Panc1 (cell line): ENCODE results near the gene PGD. TPM values are rescaled to one million over a fixed set of nuclear protein-coding genes. Genes with fewer than 3 reads are reported as not detected.

ENCODE experiments used
- ATAC-seq: fragments of 200-7000 bp; cut with Tn5 transposase; 2 replicates; pipeline ENCODE4 v1.9.1; 2020; ENCODE audit warnings: mild to moderate bottlenecking, moderate library complexity
- BruUV-seq: library from RNA; stranded (reverse); fragments of 400-500 nt; replicated peaks from 2 replicates; lab custom pipeline; 2021; lab: Mats Ljungman, UMichigan
- CTCF ChIA-PET: fragments of 300-600 bp; sonication (Branson Sonifier 250); formaldehyde crosslinking; loops from one replicate; lab custom pipeline; 2022; ENCODE audit warnings: antibody characterized with exemption; lab: Charles Lee
- POLR2A ChIA-PET: fragments of 300-600 bp; sonication (Branson Sonifier 250); formaldehyde crosslinking; loops from one replicate; lab custom pipeline; 2022; ENCODE audit warnings: antibody characterized with exemption; lab: Charles Lee
- DNase-seq: peaks from one replicate; pipeline ENCODE4 v3.0.0-alpha.2; 2010; ENCODE audit warnings: low read depth, low spot score
- H3K27ac ChIP-seq: 2 replicates; pipeline ENCODE4 v1.5.1; 2011; ENCODE audit warnings: mild to moderate bottlenecking, low read length, inconsistent platforms
- H3K27me3 ChIP-seq: fragments of 200-500 bp; sonication (Bioruptor generic); 2 replicates; pipeline ENCODE4 v1.6.0; 2014; ENCODE audit warnings: low read length, inconsistent platforms; ENCODE audit not compliant: control insufficient read depth, insufficient read depth
- H3K36me3 ChIP-seq: fragments of 200-500 bp; sonication (Bioruptor generic); 2 replicates; pipeline ENCODE4 v1.5.1; 2014; ENCODE audit warnings: inconsistent platforms, mild to moderate bottlenecking, low read length, moderate library complexity; ENCODE audit not compliant: control insufficient read depth, insufficient read depth
- H3K4me1 ChIP-seq: 2 replicates; pipeline ENCODE4 v1.5.1; 2011; ENCODE audit warnings: inconsistent platforms, mild to moderate bottlenecking, low read length, moderate library complexity; ENCODE audit not compliant: control insufficient read depth, insufficient read depth
- H3K4me3 ChIP-seq, 2 experiments: 2 replicates each; pipeline ENCODE4 v1.5.1; 2011 to 2012; ENCODE audit warnings: low read depth in 2 of 2, low read length in 2 of 2, mild to moderate bottlenecking in 2 of 2, inconsistent platforms in 1 of 2, moderate library complexity in 1 of 2
- H3K9me3 ChIP-seq: fragments of 200-500 bp; sonication (Bioruptor generic); 2 replicates; pipeline ENCODE4 v1.5.1; 2014; ENCODE audit warnings: low read depth, mild to moderate bottlenecking, inconsistent platforms, low read length, moderate library complexity; ENCODE audit not compliant: control insufficient read depth, insufficient read depth
- POLR2AphosphoS5 ChIP-seq: IDR thresholded peaks from 2 replicates; pipeline ENCODE4 v1.6.1; 2012; ENCODE audit warnings: mild to moderate bottlenecking, low read depth, low read length, moderate library complexity
- SIN3A ChIP-seq: IDR thresholded peaks from 2 replicates; pipeline ENCODE4 v1.6.1; 2012; ENCODE audit warnings: low read depth, mild to moderate bottlenecking, low read length, moderate library complexity, borderline replicate concordance; ENCODE audit not compliant: insufficient read depth
- TCF7L2 ChIP-seq: IDR thresholded peaks from 2 replicates; pipeline ENCODE4 v1.6.1; 2011; ENCODE audit warnings: mild to moderate bottlenecking, low read depth, low read length, inconsistent platforms
- in situ Hi-C: cut with HindIII; loops from 2 replicates; pipeline ENCODE4 v1.10.0; 2016; ENCODE audit warnings: low sequenced_read_pairs, low pct_unique_long_range_greater_than_20kb
- intact Hi-C: fragments of 100-400 bp; cut with micrococcal nuclease; formaldehyde crosslinking; loops from one replicate; pipeline ENCODE4 v1.10.0; 2022; ENCODE audit not compliant: unreplicated experiment
- total RNA-seq: library from RNA; stranded (reverse); gene quantifications from one replicate; pipeline ENCODE4 v1.2.1, GENCODE V29; 2021; ENCODE audit not compliant: unreplicated experiment
- TF ChIP-seq, protein P1 (sequence below): fragments of 450-650 bp; IDR thresholded peaks from 2 replicates; pipeline ENCODE4 v1.5.1; 2017; ENCODE audit warnings: mild to moderate bottlenecking
- TF ChIP-seq, protein P2 (sequence below), 2 experiments: IDR thresholded peaks; 2 replicates each; pipeline ENCODE4 v1.6.1; 2011 to 2012; ENCODE audit warnings: low read depth in 2 of 2, control low read depth in 1 of 2, low read length in 1 of 2, mild to moderate bottlenecking in 1 of 2, moderate library complexity in 1 of 2; ENCODE audit not compliant: insufficient read depth in 1 of 2

PGD gene
- total RNA-seq, 1 experiment from 2014 or later: 158 TPM

DNA sequence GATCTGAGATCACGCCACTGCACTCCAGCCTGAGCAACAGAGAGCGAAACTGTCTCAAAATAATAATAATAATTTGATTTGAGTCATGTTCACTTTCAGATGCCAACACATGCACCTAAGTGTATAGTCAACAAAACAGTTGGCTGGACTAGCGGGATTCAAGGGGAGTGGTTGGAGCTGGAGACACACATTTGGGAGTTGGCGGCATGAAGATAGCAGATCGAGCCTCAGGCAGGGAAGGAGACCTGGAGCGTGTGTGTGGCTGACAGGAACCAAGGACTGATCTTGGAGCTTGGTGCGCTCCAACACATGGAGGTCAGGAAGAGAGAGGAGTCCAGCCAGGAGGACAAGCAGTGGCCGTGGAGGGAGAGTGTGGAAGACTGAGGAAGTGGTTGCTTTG is 14.6 kb upstream of the PGD start:
- POLR2A ChIA-PET: no interaction called here
- Histone ChIP-seq H3K27ac (no peak overlapping the region), H3K4me1 (peaks cover 5% of the 10 kb centered on the region), H3K27me3 (no peaks in the 10 kb centered on the region), H3K4me3 (no peak overlapping the region), H3K9me3 (no peaks in the 10 kb centered on the region), H3K36me3 (no peaks in the 10 kb centered on the region; the same call in 1 of the 2 replicates)
- TF ChIP-seq, protein P1, sequence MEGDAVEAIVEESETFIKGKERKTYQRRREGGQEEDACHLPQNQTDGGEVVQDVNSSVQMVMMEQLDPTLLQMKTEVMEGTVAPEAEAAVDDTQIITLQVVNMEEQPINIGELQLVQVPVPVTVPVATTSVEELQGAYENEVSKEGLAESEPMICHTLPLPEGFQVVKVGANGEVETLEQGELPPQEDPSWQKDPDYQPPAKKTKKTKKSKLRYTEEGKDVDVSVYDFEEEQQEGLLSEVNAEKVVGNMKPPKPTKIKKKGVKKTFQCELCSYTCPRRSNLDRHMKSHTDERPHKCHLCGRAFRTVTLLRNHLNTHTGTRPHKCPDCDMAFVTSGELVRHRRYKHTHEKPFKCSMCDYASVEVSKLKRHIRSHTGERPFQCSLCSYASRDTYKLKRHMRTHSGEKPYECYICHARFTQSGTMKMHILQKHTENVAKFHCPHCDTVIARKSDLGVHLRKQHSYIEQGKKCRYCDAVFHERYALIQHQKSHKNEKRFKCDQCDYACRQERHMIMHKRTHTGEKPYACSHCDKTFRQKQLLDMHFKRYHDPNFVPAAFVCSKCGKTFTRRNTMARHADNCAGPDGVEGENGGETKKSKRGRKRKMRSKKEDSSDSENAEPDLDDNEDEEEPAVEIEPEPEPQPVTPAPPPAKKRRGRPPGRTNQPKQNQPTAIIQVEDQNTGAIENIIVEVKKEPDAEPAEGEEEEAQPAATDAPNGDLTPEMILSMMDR: no peak
- TF ChIP-seq POLR2AphosphoS5: no peak
- TF ChIP-seq TCF7L2: no peak
- no peak for TF ChIP-seq SIN3A
- TF ChIP-seq, protein P2, sequence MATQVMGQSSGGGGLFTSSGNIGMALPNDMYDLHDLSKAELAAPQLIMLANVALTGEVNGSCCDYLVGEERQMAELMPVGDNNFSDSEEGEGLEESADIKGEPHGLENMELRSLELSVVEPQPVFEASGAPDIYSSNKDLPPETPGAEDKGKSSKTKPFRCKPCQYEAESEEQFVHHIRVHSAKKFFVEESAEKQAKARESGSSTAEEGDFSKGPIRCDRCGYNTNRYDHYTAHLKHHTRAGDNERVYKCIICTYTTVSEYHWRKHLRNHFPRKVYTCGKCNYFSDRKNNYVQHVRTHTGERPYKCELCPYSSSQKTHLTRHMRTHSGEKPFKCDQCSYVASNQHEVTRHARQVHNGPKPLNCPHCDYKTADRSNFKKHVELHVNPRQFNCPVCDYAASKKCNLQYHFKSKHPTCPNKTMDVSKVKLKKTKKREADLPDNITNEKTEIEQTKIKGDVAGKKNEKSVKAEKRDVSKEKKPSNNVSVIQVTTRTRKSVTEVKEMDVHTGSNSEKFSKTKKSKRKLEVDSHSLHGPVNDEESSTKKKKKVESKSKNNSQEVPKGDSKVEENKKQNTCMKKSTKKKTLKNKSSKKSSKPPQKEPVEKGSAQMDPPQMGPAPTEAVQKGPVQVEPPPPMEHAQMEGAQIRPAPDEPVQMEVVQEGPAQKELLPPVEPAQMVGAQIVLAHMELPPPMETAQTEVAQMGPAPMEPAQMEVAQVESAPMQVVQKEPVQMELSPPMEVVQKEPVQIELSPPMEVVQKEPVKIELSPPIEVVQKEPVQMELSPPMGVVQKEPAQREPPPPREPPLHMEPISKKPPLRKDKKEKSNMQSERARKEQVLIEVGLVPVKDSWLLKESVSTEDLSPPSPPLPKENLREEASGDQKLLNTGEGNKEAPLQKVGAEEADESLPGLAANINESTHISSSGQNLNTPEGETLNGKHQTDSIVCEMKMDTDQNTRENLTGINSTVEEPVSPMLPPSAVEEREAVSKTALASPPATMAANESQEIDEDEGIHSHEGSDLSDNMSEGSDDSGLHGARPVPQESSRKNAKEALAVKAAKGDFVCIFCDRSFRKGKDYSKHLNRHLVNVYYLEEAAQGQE (IDR thresholded peaks at IDR 0.05; ENCODE audit: insufficient read depth in 1 of 2, low read depth in 2 of 2, low read length in 1 of 2): no peak
- BruUV-seq: no TSS peak
- in situ Hi-C loops (no loop called here), intact Hi-C loops (no loop called here)
- DNase-seq: no peak
- ATAC-seq: no peak
- CTCF ChIA-PET: no interaction called here

DNA sequence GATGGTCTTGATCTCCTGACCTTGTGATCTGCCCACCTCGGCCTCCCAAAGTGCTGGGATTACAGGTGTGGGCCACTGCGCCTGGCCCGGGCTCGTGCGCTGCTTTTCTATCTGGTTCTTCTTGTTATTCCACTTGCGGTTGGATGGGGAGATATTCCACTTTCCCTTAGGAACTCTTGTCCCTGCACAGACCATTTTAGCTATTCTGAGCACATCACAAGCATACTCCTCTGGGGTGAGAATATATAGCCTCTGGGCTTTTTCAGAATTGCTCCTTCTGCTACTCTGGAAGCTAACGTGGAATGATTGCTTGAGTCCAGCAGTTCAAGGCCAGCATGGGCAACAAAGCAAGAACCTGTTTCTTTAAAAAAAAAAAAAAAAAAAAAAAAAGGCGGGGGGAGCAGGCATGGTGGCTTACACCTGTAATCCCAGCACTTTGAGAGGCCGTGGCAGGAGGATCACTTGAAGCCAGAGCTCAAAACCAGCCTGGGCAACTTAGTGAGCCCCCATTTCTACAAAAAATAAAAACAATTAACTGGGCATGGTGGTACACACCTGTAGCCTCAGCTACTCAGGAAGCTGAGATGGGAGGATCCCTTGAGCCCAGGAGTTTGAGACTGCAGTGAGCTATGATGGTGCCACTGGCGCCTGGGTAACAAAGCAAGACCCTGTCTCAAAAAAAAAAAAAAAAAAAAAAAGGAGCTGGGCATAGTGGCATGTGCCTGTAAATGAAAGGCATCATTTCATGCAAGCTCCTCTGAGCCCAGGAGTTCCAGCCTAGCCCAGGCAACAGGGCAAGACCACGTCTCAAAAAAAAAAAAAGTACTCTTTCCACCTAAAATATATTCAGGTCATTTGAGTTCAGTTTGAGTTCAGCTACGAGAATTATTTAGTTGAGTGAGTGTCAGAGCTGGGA is 11.8 kb upstream of the PGD start:
- Histone ChIP-seq H3K27me3 (no peaks in the 10 kb centered on the region), H3K36me3 (no peaks in the 10 kb centered on the region), H3K4me1 (peaks cover 5% of the 10 kb centered on the region), H3K4me3 (no peak overlapping the region), H3K27ac (no peak overlapping the region), H3K9me3 (no peaks in the 10 kb centered on the region)
- ATAC-seq: no peak
- DNase-seq: no peak
- ChIA-PET POLR2A (interaction anchor here (0.6 kb wide), 1 partner anchor 301 kb away, joined by 5 read pairs; no protein-coding TSS in a partner anchor), CTCF (interaction anchor here (0.9 kb wide), 1 partner anchor 108 kb away, joined by 5 read pairs; no protein-coding TSS in a partner anchor)
- BruUV-seq: no TSS peak
- in situ Hi-C loops (no loop called here), intact Hi-C loops (no loop called here)
- no peak for TF ChIP-seq POLR2AphosphoS5
- TF ChIP-seq, protein P1: no peak
- TF ChIP-seq SIN3A: no peak
- no peak for TF ChIP-seq TCF7L2
- TF ChIP-seq, protein P2 (IDR thresholded peaks at IDR 0.05; ENCODE audit: insufficient read depth in 1 of 2, low read depth in 2 of 2, low read length in 1 of 2): no peak
